Endothelial cell of umbilical vein (primary cell): ENCODE data around the gene LHFPL6.

Experiments
- CTCF ChIP-seq, 2 donors: IDR thresholded peaks; 1 replicate in 1 of 2; 2 replicates in 1 of 2; pipeline ENCODE4 v1.5.1; 2011; ENCODE audit warnings: low read length in 2 of 2, mild to moderate bottlenecking in 2 of 2, moderate library complexity in 2 of 2, control low read depth in 1 of 2, inconsistent platforms in 1 of 2, low read depth in 1 of 2; ENCODE audit not compliant: insufficient read depth in 1 of 2; ENCODE audit errors: extremely low read depth in 1 of 2
- EZH2 ChIP-seq: IDR thresholded peaks from 2 replicates; pipeline ENCODE4 v1.6.1; 2012; ENCODE audit warnings: borderline replicate concordance, low read depth, mild to moderate bottlenecking, moderate library complexity, low read length, inconsistent platforms; ENCODE audit not compliant: severe bottlenecking
- GATA2 ChIP-seq: IDR thresholded peaks from 2 replicates; pipeline ENCODE4 v1.7.0; 2011; ENCODE audit warnings: low read depth, mild to moderate bottlenecking, moderate library complexity, mixed read lengths, low read length; ENCODE audit not compliant: insufficient read length, insufficient read depth
- MAX ChIP-seq: IDR thresholded peaks from 2 replicates; pipeline ENCODE4 v1.6.1; 2011; ENCODE audit not compliant: insufficient read depth, insufficient read length
- POLR2A ChIP-seq: IDR thresholded peaks from 2 replicates; pipeline ENCODE4 v1.6.1; 2012; ENCODE audit warnings: low read depth, mild to moderate bottlenecking, control low read depth, low read length
- POLR2AphosphoS5 ChIP-seq: IDR thresholded peaks from 2 replicates; pipeline ENCODE4 v1.6.1; 2012; ENCODE audit warnings: low read depth, mild to moderate bottlenecking, control low read depth, low read length, moderate library complexity; ENCODE audit not compliant: insufficient read depth

GRCh38 chr13:39516096-39516495 is 86.9 kb downstream of the LHFPL6 start:
- no peak for TF ChIP-seq GATA2
- TF ChIP-seq POLR2AphosphoS5: no peak
- TF ChIP-seq CTCF (IDR thresholded peaks at IDR 0.05; ENCODE audit: extremely low read depth in 1 of 2, insufficient read depth in 1 of 2, low read depth in 1 of 2, low read length in 2 of 2): no peak
- no peak for TF ChIP-seq POLR2A
- TF ChIP-seq EZH2: no peak
- TF ChIP-seq MAX: no peak
